Kidney capillary endothelial cell (primary cell): Measurements from ENCODE around the gene PPP2R5D.
"Not testable (repeated sequence)": the region's sequence is repeated elsewhere in the genome, so short reads cannot be mapped to it uniquely, and the experiment has no call there.

Source experiments
- DNase-seq: peaks from one replicate; pipeline ENCODE4 v3.0.0-alpha.2; 2018; ENCODE audit warnings: low spot score

The PPP2R5D gene

GRCh38 chr6:42996513-42996912 lies 12.1 kb downstream of the PPP2R5D start:
- DNase-seq, result no peak

GRCh38 chr6:42998205-42998604 lies 13.8 kb downstream of the PPP2R5D start:
- not testable (repeated sequence) for DNase-seq

- DNase-seq, result no peak
These were observed 17.5 kb downstream of the PPP2R5D start for GRCh38 chr6:43001843-43002242.

GRCh38 chr6:43005844-43006243 lies 21.5 kb downstream of the PPP2R5D start:
- no peak for DNase-seq

- DNase-seq, result no peak
These were observed 21.9 kb downstream of the PPP2R5D start for GRCh38 chr6:43006251-43006650.

GRCh38 chr6:43007126-43007525 lies 22.8 kb downstream of the PPP2R5D start:
- DNase-seq, result no peak

- peak; percentile 39 for DNase-seq
These were observed 24.8 kb downstream of the PPP2R5D start for GRCh38 chr6:43009124-43009523.

GRCh38 chr6:43011207-43011606 lies 26.8 kb downstream of the PPP2R5D start:
- no peak for DNase-seq

GRCh38 chr6:43012364-43012763 lies 28.0 kb downstream of the PPP2R5D start:
- no peak for DNase-seq

- no peak for DNase-seq
These were observed 28.9 kb downstream of the PPP2R5D start for GRCh38 chr6:43013097-43013842.

- peak; percentile 100 for DNase-seq
These were observed 29.6 kb downstream of the PPP2R5D start, which contains the start of the genes KLHDC3 and MEA1 for GRCh38 chr6:43013843-43014433. Gene KLHDC3 (plus strand): TSS chr6:43014249. CDS start chr6:43017193, 2,944 bp downstream. Gene MEA1 (minus strand): TSS chr6:43013946. CDS start chr6:43013813, 133 bp downstream.

- DNase-seq, result peak; percentile 42
These were observed 30.1 kb downstream of the PPP2R5D start for GRCh38 chr6:43014434-43014909.

GRCh38 chr6:43016176-43016942 lies 32.0 kb downstream of the PPP2R5D start:
- no peak for DNase-seq

GRCh38 chr6:43016943-43017334 lies 32.6 kb downstream of the PPP2R5D start:
- DNase-seq, result no peak

GRCh38 chr6:43019152-43019551 lies 34.8 kb downstream of the PPP2R5D start:
- no peak for DNase-seq

GRCh38 chr6:43020052-43020705 lies 35.8 kb downstream of the PPP2R5D start:
- DNase-seq, result no peak

- no peak for DNase-seq
These were observed 36.5 kb downstream of the PPP2R5D start for GRCh38 chr6:43020847-43021246.

GRCh38 chr6:43021270-43022047 lies 37.1 kb downstream of the PPP2R5D start, which contains the start of gene RRP36:
Gene RRP36 (plus strand): TSS chr6:43021623. CDS start chr6:43021655, 32 bp downstream.
- DNase-seq, result peak; percentile 55

GRCh38 chr6:43024436-43024835 lies 40.1 kb downstream of the PPP2R5D start:
- no peak for DNase-seq

- no peak for DNase-seq
These were observed 42.0 kb downstream of the PPP2R5D start for GRCh38 chr6:43026365-43026764.

- no peak for DNase-seq
These were observed 44.8 kb downstream of the PPP2R5D start for GRCh38 chr6:43029120-43029519.
